ENCODE measurements around the gene CILP.
A peak's percentile ranks its signal among the peaks of the same experiment; 100 is the strongest.

Gene CILP

DNA sequence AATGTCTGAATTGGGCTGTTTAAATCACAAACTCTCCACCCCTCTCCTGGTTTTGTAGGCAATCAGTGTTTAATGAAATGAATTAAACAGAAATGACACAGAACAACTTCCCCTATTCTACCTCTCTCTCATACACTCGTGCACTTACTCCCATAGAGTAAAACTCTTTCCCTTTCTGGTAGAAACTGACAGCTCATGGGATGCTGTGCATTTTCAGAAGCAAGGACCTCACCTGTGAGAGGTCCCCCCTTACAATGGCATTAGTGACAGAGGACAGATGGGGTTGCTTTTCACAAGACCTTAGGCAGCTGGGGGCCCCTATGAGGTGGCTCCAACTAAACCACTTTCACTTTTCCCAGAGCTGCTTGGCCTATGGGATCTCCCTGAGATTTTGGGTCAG is 43.5 kb upstream of the CILP start:
- peaks cover 50% of the 10 kb centered on the region for H3K4me1 Mint-ChIP-seq
- H3K27ac Mint-ChIP-seq = peak overlapping the region; percentile 36 to 58 (median 39)
- TF ChIP-seq, protein P1, sequence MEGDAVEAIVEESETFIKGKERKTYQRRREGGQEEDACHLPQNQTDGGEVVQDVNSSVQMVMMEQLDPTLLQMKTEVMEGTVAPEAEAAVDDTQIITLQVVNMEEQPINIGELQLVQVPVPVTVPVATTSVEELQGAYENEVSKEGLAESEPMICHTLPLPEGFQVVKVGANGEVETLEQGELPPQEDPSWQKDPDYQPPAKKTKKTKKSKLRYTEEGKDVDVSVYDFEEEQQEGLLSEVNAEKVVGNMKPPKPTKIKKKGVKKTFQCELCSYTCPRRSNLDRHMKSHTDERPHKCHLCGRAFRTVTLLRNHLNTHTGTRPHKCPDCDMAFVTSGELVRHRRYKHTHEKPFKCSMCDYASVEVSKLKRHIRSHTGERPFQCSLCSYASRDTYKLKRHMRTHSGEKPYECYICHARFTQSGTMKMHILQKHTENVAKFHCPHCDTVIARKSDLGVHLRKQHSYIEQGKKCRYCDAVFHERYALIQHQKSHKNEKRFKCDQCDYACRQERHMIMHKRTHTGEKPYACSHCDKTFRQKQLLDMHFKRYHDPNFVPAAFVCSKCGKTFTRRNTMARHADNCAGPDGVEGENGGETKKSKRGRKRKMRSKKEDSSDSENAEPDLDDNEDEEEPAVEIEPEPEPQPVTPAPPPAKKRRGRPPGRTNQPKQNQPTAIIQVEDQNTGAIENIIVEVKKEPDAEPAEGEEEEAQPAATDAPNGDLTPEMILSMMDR (IDR thresholded peaks at IDR 0.05; ENCODE audit: unreplicated experiment in 3 of 3) = no peak
- no peaks in the 10 kb centered on the region for H3K9me3 Mint-ChIP-seq
- peaks cover 47% of the 10 kb centered on the region for H3K36me3 Mint-ChIP-seq (ENCODE audit: low read depth)
- no peaks in the 10 kb centered on the region for H3K27me3 Mint-ChIP-seq (ENCODE audit: low read depth)
- no peak overlapping the region for H3K4me3 Mint-ChIP-seq

GRCh38 chr15:65254356-65254755 is 43.1 kb upstream of the CILP start:
- no peak overlapping the region for H3K4me3 Mint-ChIP-seq
- TF ChIP-seq, protein P1 (IDR thresholded peaks at IDR 0.05; ENCODE audit: unreplicated experiment in 3 of 3) = no peak
- peaks cover 43% of the 10 kb centered on the region for H3K36me3 Mint-ChIP-seq (ENCODE audit: low read depth)
- peak overlapping the region in 2 of 3 experiments; percentile 36 to 39 for H3K27ac Mint-ChIP-seq
- H3K9me3 Mint-ChIP-seq = no peaks in the 10 kb centered on the region
- peaks cover 50% of the 10 kb centered on the region for H3K4me1 Mint-ChIP-seq
- no peaks in the 10 kb centered on the region for H3K27me3 Mint-ChIP-seq (ENCODE audit: low read depth)

DNA sequence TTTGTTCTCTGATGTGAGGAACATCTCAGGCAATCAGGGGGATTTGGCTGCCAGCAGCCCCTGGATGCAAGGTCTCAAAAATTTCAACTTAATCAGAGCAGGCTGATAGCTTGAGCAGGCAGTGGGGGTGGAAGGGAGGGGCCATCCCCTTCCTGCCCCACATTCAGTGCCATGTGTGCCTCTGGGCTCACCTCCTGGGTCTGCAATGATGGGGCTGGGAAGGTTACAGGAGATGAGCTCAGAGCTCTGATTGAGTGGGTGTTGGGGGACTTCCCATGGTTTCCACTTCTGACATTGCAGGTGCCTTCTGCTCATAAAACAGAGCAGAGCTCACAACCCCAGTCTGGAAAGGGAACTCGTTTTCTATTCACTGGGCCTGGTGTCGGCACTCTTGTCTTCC is 38.4 kb upstream of the CILP start:
- H3K36me3 Mint-ChIP-seq (ENCODE audit: low read depth) = peaks cover 25% of the 10 kb centered on the region
- no peaks in the 10 kb centered on the region for H3K9me3 Mint-ChIP-seq
- no peak overlapping the region for H3K4me3 Mint-ChIP-seq

GRCh38 chr15:65248511-65249255 is 37.4 kb upstream of the CILP start:
- TF ChIP-seq, protein P1 (IDR thresholded peaks at IDR 0.05; ENCODE audit: unreplicated experiment in 3 of 3) = no peak
- peaks cover 28% of the 10 kb centered on the region for H3K36me3 Mint-ChIP-seq (ENCODE audit: low read depth)
- H3K27me3 Mint-ChIP-seq (ENCODE audit: low read depth) = no peaks in the 10 kb centered on the region
- peak overlapping the region in 1 of 3 experiments; percentile 12 for H3K4me3 Mint-ChIP-seq
- H3K4me1 Mint-ChIP-seq = peaks cover 60% of the 10 kb centered on the region
- H3K9me3 Mint-ChIP-seq = no peaks in the 10 kb centered on the region
- peak overlapping the region; percentile 95 to 99 (median 97) for H3K27ac Mint-ChIP-seq

More for the DNA sequence above, 38.4 kb upstream of the CILP start:
- TF ChIP-seq, protein P1 (IDR thresholded peaks at IDR 0.05; ENCODE audit: unreplicated experiment in 3 of 3) = no peak
- Mint-ChIP-seq H3K27me3 (ENCODE audit: low read depth) (no peaks in the 10 kb centered on the region), H3K27ac (peak overlapping the region; percentile 95 to 99 (median 97)), H3K4me1 (peaks cover 60% of the 10 kb centered on the region)

DNA sequence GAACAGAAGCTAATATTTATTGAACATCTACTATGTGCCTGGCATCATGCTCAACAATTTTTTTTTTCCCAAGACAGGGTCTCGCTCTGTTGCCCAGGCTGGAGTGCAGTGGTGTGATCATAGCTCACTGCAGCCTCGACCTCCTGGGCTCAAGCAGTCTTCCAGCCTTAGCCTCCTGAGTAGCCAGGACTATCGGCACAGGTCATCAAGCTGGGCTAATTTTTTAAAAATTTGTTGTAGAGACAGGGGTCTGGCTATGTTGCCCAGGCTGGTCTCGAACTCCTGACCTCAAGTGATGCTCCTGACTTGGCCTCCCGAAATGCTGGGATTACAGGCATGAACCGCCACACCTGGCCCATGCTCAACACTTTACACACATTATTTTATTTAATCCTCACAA is 35.7 kb upstream of the CILP start:
- peak overlapping the region; percentile 68 to 99 (median 99) for H3K27ac Mint-ChIP-seq
- H3K4me1 Mint-ChIP-seq = peaks cover 60% of the 10 kb centered on the region
- peaks cover 21% of the 10 kb centered on the region for H3K36me3 Mint-ChIP-seq (ENCODE audit: low read depth)
- TF ChIP-seq, protein P1 (IDR thresholded peaks at IDR 0.05; ENCODE audit: unreplicated experiment in 3 of 3) = no peak
- H3K9me3 Mint-ChIP-seq = no peaks in the 10 kb centered on the region
- no peaks in the 10 kb centered on the region for H3K27me3 Mint-ChIP-seq (ENCODE audit: low read depth)
- H3K4me3 Mint-ChIP-seq = no peak overlapping the region

Data from nephron (organoid).